H1 (cell line): ENCODE data around the gene LHPP. TPM values are rescaled to one million over a fixed set of nuclear protein-coding genes. Genes with fewer than 3 reads are reported as not detected.

Experiments
- CTCF ChIA-PET: fragments of 300-600 bp; sonication (Branson Sonifier 250); formaldehyde crosslinking; loops from one replicate; lab custom pipeline; 2021; ENCODE audit not compliant: partially characterized antibody; lab: Charles Lee
- POLR2A ChIA-PET: fragments of 300-600 bp; sonication (Branson Sonifier 250); formaldehyde crosslinking; loops from one replicate; lab custom pipeline; 2021; ENCODE audit warnings: inconsistent platforms; ENCODE audit not compliant: partially characterized antibody; lab: Charles Lee
- DNase-seq, 2 experiments: peaks; one replicate each; pipeline versions ENCODE4 v3.0.0 to v3.0.0-alpha.2; 2010 to 2022; ENCODE audit warnings: low spot score in 2 of 2, low read depth in 1 of 2, mixed read lengths in 1 of 2
- FAIRE-seq: peaks from 2 replicates; lab custom pipeline; 2011; peaks lifted over from hg19 to GRCh38; lab: Jason Lieb, UNC
- H2AFZ ChIP-seq: 2 replicates; pipeline ENCODE4 v1.8.1; 2012; ENCODE audit warnings: low read length, inconsistent platforms
- H2AK5ac ChIP-seq: 2 replicates; pipeline ENCODE4 v1.6.1; 2013; ENCODE audit warnings: low read depth, low read length
- H2BK120ac ChIP-seq: replicated peaks from 2 replicates; pipeline ENCODE3; 2013; ENCODE audit warnings: low read depth, low read length, inconsistent platforms
- H2BK12ac ChIP-seq: 2 replicates; pipeline ENCODE4 v1.6.1; 2013; ENCODE audit warnings: low read depth, low read length
- H2BK15ac ChIP-seq: 2 replicates; pipeline ENCODE4 v1.6.1; 2013; ENCODE audit warnings: low read length
- H2BK20ac ChIP-seq: 2 replicates; pipeline ENCODE4 v1.6.1; 2013; ENCODE audit warnings: low read length
- H2BK5ac ChIP-seq: 2 replicates; pipeline ENCODE4 v1.6.1; 2013; ENCODE audit warnings: low read depth, low read length
- H3K14ac ChIP-seq: 2 replicates; pipeline ENCODE4 v1.6.1; 2013; ENCODE audit warnings: inconsistent platforms; ENCODE audit not compliant: insufficient read length
- H3K18ac ChIP-seq: 2 replicates; pipeline ENCODE4 v1.6.1; 2013; ENCODE audit warnings: low read length; ENCODE audit errors: extremely low read depth
- H3K23ac ChIP-seq: 2 replicates; pipeline ENCODE4 v1.6.1; 2013; ENCODE audit warnings: inconsistent platforms; ENCODE audit not compliant: insufficient read length
- H3K23me2 ChIP-seq: 2 replicates; pipeline ENCODE4 v1.6.1; 2013; ENCODE audit warnings: low read depth, low read length
- H3K27ac ChIP-seq: 2 replicates; pipeline ENCODE4 v1.6.1; 2011; ENCODE audit warnings: low read depth, low read length, inconsistent platforms
- H3K27me3 ChIP-seq, 4 experiments: replicated peaks in 1 of 4; 1 replicate in 1 of 4; 2 replicates in 3 of 4; pipeline versions ENCODE4 v1.6.1 to v1.8.1; 2011 to 2013; ENCODE audit warnings: low read length in 3 of 4, mild to moderate bottlenecking in 3 of 4, inconsistent platforms in 2 of 4, mixed read lengths in 2 of 4, moderate library complexity in 1 of 4; ENCODE audit not compliant: control insufficient read depth in 3 of 4, insufficient read depth in 3 of 4; ENCODE audit errors: extremely low read depth in 1 of 4
- H3K36me3 ChIP-seq, 4 experiments: 2 replicates each; pipeline versions ENCODE4 v1.6.1 to v1.8.1; 2011 to 2013; ENCODE audit warnings: mild to moderate bottlenecking in 4 of 4, low read length in 3 of 4, moderate library complexity in 2 of 4, control low read depth in 1 of 4, inconsistent platforms in 1 of 4; ENCODE audit not compliant: insufficient read depth in 4 of 4, control insufficient read depth in 2 of 4
- H3K4ac ChIP-seq: replicated peaks from 2 replicates; pipeline ENCODE3; 2013; ENCODE audit warnings: low read length, low read depth, mixed read lengths, inconsistent platforms; ENCODE audit not compliant: insufficient read length
- H3K4me1 ChIP-seq, 4 experiments: replicated peaks in 1 of 4; 1 replicate in 1 of 4; 2 replicates in 3 of 4; pipeline versions ENCODE4 v1.6.1 to v1.8.1; 2011 to 2013; ENCODE audit warnings: low read length in 3 of 4, inconsistent platforms in 2 of 4, mixed read lengths in 1 of 4; ENCODE audit not compliant: insufficient read depth in 4 of 4, control insufficient read depth in 3 of 4
- H3K4me2 ChIP-seq, 2 experiments: 2 replicates each; pipeline versions ENCODE4 v1.6.1 to v1.8.1; 2011 to 2013; ENCODE audit warnings: low read depth in 2 of 2, low read length in 2 of 2, control low read depth in 1 of 2, inconsistent platforms in 1 of 2, mild to moderate bottlenecking in 1 of 2; ENCODE audit not compliant: insufficient read depth in 1 of 2
- H3K4me3 ChIP-seq, 4 experiments: fragments of 200-600, 300-600 bp in 1 of 4; sonication (generic), shearing (Covaris generic), sonication (Bioruptor Twin) in 1 of 4; 2 replicates each; pipeline versions ENCODE4 v1.5.1 to v1.8.1; 2011 to 2016; ENCODE audit warnings: low read length in 4 of 4, low read depth in 3 of 4, control low read depth in 2 of 4, inconsistent platforms in 2 of 4, mild to moderate bottlenecking in 2 of 4, mixed read lengths in 1 of 4, moderate library complexity in 1 of 4; ENCODE audit not compliant: insufficient read depth in 2 of 4; ENCODE audit errors: extremely low read depth in 1 of 4
- H3K56ac ChIP-seq: replicated peaks from 2 replicates; pipeline ENCODE3; 2013; ENCODE audit warnings: low read depth, mild to moderate bottlenecking, mixed read lengths, low read length, inconsistent platforms; ENCODE audit not compliant: insufficient read length
- H3K79me1 ChIP-seq: 2 replicates; pipeline ENCODE4 v1.6.1; 2013; ENCODE audit warnings: low read depth, low read length, control low read depth
- H3K79me2 ChIP-seq, 2 experiments: 2 replicates each; pipeline versions ENCODE4 v1.6.1 to v1.8.1; 2012 to 2013; ENCODE audit warnings: low read length in 2 of 2, mild to moderate bottlenecking in 2 of 2, inconsistent platforms in 1 of 2; ENCODE audit not compliant: insufficient read depth in 2 of 2, control insufficient read depth in 1 of 2
- H3K9ac ChIP-seq, 4 experiments: replicated peaks in 1 of 4; 1 replicate in 1 of 4; 2 replicates in 3 of 4; pipeline versions ENCODE4 v1.6.1 to v1.8.1; 2011 to 2013; ENCODE audit warnings: low read depth in 3 of 4, low read length in 3 of 4, control low read depth in 2 of 4, mild to moderate bottlenecking in 2 of 4, moderate library complexity in 2 of 4, inconsistent platforms in 1 of 4; ENCODE audit errors: extremely low read depth in 1 of 4
- H3K9me3 ChIP-seq, 2 experiments: 2 replicates each; pipeline versions ENCODE4 v1.6.1 to v1.8.1; 2012 to 2013; ENCODE audit warnings: mild to moderate bottlenecking in 2 of 2, moderate library complexity in 2 of 2, control low read depth in 1 of 2, inconsistent platforms in 1 of 2, low read depth in 1 of 2, low read length in 1 of 2, mixed read lengths in 1 of 2; ENCODE audit not compliant: insufficient read depth in 2 of 2
- H4K20me1 ChIP-seq, 2 experiments: replicated peaks in 1 of 2; 2 replicates each; pipeline versions ENCODE3 to v1.8.1; 2011 to 2013; ENCODE audit warnings: inconsistent platforms in 2 of 2, low read length in 2 of 2, mild to moderate bottlenecking in 1 of 2; ENCODE audit not compliant: insufficient read depth in 2 of 2, control insufficient read depth in 1 of 2
- H4K5ac ChIP-seq: 2 replicates; pipeline ENCODE4 v1.6.1; 2013; ENCODE audit warnings: low read length, low read depth, mixed read lengths, inconsistent platforms; ENCODE audit not compliant: insufficient read length
- H4K8ac ChIP-seq: 2 replicates; pipeline ENCODE4 v1.8.0; 2013; ENCODE audit warnings: mild to moderate bottlenecking, moderate library complexity, low read length, inconsistent platforms; ENCODE audit not compliant: insufficient read depth; ENCODE audit errors: extremely low read depth
- H4K91ac ChIP-seq: replicated peaks from 2 replicates; pipeline ENCODE3; 2013; ENCODE audit warnings: low read length, mixed read lengths, inconsistent platforms; ENCODE audit not compliant: insufficient read length
- ASH2L ChIP-seq: fragments of 200-600, 300-600 bp; sonication (generic); IDR thresholded peaks from one replicate; pipeline ENCODE4 v1.7.1; 2017; ENCODE audit warnings: low read length
- SP4 ChIP-seq: IDR thresholded peaks from 2 replicates; pipeline ENCODE4 v1.6.1; 2012; ENCODE audit warnings: low read length, inconsistent platforms
- WGBS, 2 experiments: shearing (Covaris generic) in 1 of 2; methylation state at CpG; one replicate each; pipeline versions ENCODE4 v1.1.6 to v1.1.7; 2013 to 2015; ENCODE audit warnings: low lambda C conversion rate in 2 of 2, mixed read lengths in 2 of 2, inconsistent platforms in 1 of 2, low coverage in 1 of 2, missing lambda C conversion rate in 1 of 2; ENCODE audit not compliant: insufficient replicate concordance in 2 of 2, insufficient coverage in 1 of 2, insufficient read length in 1 of 2; ENCODE audit errors: extremely low coverage in 1 of 2, missing lambda C conversion rate in 1 of 2; 5-methylcytosine and 5-hydroxymethylcytosine counted together
- polyA plus RNA-seq, 7 experiments: library from polyadenylated mRNA; depleted of rRNA in 3 of 7; stranded (reverse) in 5 of 7; unstranded in 2 of 7; fragments of >200 nt in 5 of 7; fragments of 200-250 nt in 2 of 7; gene quantifications; 1 replicate in 5 of 7; 2 replicates in 1 of 7; 4 replicates in 1 of 7; pipeline versions ENCODE4 v1.2.1 to v1.2.3, GENCODE V29; 2011 to 2013; ENCODE audit warnings: missing spikeins in 2 of 7, mixed read lengths in 2 of 7
- total RNA-seq: library from RNA; stranded (reverse); fragmentation: NEBNext Ultra II Directional; extraction: Animal tissue kit (Norgen Biotek cat#: 25700); gene quantifications from 2 replicates; pipeline ENCODE4 v1.2.1, GENCODE V29; 2021

Gene LHPP
- total and polyA plus RNA-seq, 2 of the 8 experiments (the other 6 are each of a cell fraction or from before 2014, with no cell fraction given), result 26.0 to 45.0 TPM

GRCh38 chr10:124538706-124539105, 77.1 kb downstream of the LHPP start:
- Histone ChIP-seq H4K8ac (no peak overlapping the region), H3K56ac (no peak overlapping the region), H3K79me2 (no peaks in the 10 kb centered on the region), H3K4ac (no peak overlapping the region), H4K91ac (no peak overlapping the region), H3K4me2 (no peak overlapping the region), H2BK120ac (no peak overlapping the region), H4K5ac (no peak overlapping the region), H3K4me1 (peaks cover 0 to 15% (median 8%) of the 10 kb centered on the region in 4 experiments; a peak in 5 of 7 replicates), H2BK15ac (no peak overlapping the region), H3K23ac (no peak overlapping the region), H2AFZ (no peak overlapping the region), H3K9ac (no peak overlapping the region), H3K18ac (no peak overlapping the region), H3K27me3 (no peaks in the 10 kb centered on the region), H4K20me1 (peaks cover 0 to 1% of the 10 kb centered on the region in 2 experiments), H3K27ac (no peak overlapping the region), H3K4me3 (no peak overlapping the region), H3K9me3 (no peaks in the 10 kb centered on the region), H3K14ac (no peak overlapping the region), H3K79me1 (no peaks in the 10 kb centered on the region), H3K36me3 (no peaks in the 10 kb centered on the region), H2AK5ac (no peak overlapping the region), H2BK5ac (no peak overlapping the region), H2BK20ac (no peak overlapping the region), H2BK12ac (no peak overlapping the region), H3K23me2 (no peaks in the 10 kb centered on the region)
- ChIA-PET POLR2A (interaction anchor here (1.0 to 2.1 kb wide), 2 partner anchors 9 to 90 kb away, joined by 3 to 5 read pairs; no protein-coding TSS in a partner anchor), CTCF (interaction anchor here (0.8 to 38.0 kb wide), 10 partner anchors 9 to 203 kb away, joined by 3 to 681 read pairs (median 4); no protein-coding TSS in a partner anchor)
- no peak for FAIRE-seq
- WGBS, 2 experiments, result 96% methylated on average over 6 of the region's 6 CpGs; no CpG with 5 or more reads in 1 of the 2 experiments
- no peak for DNase-seq
- no peak for TF ChIP-seq SP4
- no peak for TF ChIP-seq ASH2L
